HT1080 (cell line): Measurements from ENCODE around the gene PRRX2. TPM values are rescaled to one million over a fixed set of nuclear protein-coding genes. Genes with fewer than 3 reads are reported as not detected.
A peak's percentile ranks its signal among the peaks of the same experiment; 100 is the strongest.
"Not testable (repeated sequence)": the region's sequence is repeated elsewhere in the genome, so short reads cannot be mapped to it uniquely, and the experiment has no call there.

Experiments used
- DNase-seq: peaks from one replicate; pipeline ENCODE4 v3.0.0-alpha.2; 2015; ENCODE audit warnings: low read depth
- total RNA-seq: library from RNA; depleted of rRNA; stranded (reverse); fragments of >200 nt; shearing (Covaris generic); gene quantifications from 2 replicates; pipeline ENCODE4 v1.2.3, GENCODE V29; 2014

PRRX2 gene
- total RNA-seq, 1 experiment from 2014 or later, result not detected

DNA sequence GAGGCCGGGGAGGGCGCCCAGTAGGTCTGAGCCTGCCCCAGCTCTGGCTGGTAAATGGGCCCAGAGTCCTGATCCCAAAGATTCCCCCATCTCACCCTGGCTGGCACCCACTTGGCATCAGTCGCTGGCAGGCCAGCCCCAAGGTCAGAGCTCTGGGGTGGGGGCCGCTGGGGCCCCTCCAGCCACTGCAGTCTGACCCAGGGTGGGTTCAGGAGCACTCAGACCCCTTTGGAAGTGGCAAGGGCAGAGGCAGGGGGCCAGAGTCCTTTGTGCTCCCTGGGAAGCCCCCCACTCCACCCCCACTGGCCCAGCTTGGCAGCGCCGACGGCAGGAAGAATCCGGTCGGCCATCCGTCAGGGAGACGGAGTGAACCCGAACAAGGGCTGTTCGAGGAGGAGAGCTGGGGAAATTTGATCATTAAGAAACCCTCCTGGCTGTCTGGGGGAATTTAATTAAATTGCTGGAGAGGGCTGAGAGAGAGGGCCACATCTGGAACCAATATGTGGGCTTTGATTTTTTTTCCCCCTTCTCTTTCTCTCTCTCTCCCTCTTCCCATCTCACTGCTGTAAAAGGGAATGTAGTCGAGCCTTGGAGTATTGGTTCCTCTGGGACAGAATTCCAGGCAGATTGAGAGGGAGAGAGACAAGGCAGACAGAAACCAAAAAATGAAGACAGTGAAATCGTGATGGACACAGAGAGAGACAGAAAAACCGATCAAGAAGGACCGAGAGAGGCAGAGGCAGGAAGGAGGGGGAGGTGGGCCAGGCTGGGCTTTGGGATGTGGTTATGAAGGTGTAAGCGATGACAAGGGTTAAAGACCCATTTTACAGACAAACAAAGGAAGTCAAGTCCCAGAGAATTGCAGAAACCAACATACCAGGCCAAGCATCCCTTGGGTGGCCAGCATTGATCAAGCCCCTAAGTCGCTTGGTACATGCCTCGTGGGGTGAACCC, 15.4 kb upstream of the PRRX2 start:
- no peak for DNase-seq

DNA sequence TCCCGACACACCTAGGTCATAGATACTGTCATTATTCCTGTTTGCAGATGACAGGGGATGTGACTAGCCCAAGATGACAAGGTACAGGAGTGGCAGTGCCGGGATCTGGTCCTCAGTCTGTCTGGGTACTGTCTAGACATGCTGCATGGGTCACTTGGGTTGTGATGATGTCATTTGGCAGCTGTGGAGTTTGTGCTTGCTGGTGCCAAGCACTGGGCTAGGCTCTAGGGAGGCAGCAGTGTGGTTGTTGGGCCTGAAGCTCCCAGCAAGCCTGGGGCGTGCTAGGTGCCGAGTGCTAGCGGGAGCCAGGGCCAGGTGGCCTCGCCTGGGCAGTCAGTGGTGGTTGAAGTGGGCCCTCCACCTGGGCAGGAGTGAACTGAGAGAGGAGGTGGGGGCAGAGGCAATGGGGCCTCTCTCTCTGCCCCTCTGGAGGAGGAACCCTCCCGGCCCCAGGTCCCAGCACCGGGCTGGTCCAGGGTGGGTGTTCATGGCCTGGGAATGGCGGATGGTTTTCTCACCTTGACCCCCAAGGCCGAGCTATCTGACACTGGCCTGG, 14.7 kb upstream of the PRRX2 start:
- no peak for DNase-seq

- DNase-seq, result no peak
Observed at GRCh38 chr9:129653823-129654553, 11.5 kb upstream of the PRRX2 start.

- DNase-seq, result no peak
Observed at GRCh38 chr9:129654554-129655040, 10.8 kb upstream of the PRRX2 start.

DNA sequence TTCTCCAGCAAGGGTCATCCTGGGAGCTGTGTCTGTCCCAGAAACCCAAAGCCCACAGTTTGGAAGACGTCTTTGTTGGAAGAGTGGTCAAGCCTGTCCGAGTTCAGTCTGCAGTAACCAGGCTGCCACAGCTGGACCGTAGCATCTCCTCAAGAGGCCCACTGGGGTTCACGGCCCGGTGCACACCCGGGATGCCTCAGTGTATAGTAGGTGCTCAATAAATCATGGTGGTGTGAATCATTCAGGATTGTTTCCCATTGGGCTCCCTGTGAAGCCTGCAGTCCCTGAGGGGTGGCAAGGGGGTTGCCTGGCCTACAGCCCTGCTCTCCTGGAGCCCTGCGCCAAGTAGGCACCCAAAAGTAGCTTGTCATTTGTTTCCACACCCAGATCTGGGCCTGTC, 10.3 kb upstream of the PRRX2 start:
- no peak for DNase-seq

DNA sequence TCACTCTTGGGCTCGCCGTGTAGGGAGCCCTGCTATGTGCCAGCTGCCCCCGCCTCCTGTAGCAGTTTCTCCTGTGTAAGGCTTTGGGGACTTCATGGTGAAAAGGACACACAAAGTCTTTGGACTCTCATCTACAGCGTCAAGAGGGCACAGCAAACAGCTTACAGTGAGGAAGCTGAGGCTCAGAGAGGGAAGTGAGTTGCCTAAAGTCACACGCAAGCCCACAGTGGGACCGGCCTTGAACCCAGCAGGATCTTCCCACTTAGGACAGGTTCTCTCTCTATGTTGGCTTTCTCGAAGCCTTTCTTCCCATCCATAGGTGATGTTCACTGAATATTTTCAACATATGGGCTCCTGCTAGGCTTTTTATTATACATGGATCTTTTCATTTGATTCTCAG, 9.8 kb upstream of the PRRX2 start:
- DNase-seq, result no peak

DNA sequence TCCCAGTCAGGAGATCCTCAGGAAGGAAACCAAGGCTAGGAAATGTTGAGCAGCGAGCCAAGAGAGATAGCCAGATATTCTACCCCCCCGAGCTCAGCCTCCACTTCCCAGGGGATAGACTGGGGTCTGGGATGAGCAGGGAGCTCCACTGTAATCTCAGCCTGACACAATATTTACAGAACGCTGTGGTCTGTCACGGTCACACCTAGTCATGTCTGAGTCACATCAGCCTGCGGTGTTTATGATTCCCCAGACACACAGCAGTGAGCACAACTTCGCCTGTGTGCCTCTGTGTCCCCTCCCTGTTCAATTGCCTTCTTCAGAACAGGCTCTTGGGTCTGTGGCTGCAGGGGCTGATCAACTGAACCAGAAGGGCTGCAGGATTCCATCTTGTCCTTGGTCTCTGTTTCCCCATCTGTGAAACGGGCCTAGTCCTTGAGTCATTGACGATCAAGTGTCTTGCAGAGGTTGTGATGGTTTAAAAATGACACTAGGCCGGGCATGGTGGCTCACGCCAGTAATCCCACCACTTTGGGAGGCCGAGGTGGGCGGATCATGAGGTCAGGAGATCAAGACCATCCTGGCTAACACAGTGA, 8.6 kb upstream of the PRRX2 start:
- peak; percentile 75 for DNase-seq

GRCh38 chr9:129661029-129661428, 4.4 kb upstream of the PRRX2 start:
- no peak for DNase-seq

GRCh38 chr9:129662239-129662638, 3.2 kb upstream of the PRRX2 start:
- not testable (repeated sequence) for DNase-seq

GRCh38 chr9:129664746-129665388, 580 bp upstream of the PRRX2 start:
- no peak for DNase-seq

- no peak for DNase-seq
Observed at GRCh38 chr9:129665814-129666520, 520 bp downstream of the PRRX2 start.

DNA sequence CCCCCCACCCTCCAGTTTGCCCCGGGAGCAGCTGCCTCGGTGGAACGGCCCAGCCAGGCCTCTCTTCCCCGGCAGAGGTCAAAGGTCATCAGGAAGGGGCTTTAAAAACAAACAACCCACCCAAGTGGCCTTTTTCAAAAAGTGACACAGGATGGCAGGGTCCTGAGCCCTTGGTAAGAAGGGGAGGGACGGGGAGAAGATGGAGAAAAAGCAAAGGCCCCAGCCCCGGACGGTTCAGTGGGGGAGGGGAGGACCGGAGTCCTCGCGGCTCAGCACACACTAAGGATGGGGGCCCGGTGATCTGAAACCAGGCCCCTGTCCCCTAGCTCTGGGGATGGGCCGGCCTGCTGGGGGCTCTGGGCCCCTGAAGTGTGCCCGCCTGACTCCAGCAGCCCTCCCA, 1.1 kb downstream of the PRRX2 start:
- no peak for DNase-seq

DNA sequence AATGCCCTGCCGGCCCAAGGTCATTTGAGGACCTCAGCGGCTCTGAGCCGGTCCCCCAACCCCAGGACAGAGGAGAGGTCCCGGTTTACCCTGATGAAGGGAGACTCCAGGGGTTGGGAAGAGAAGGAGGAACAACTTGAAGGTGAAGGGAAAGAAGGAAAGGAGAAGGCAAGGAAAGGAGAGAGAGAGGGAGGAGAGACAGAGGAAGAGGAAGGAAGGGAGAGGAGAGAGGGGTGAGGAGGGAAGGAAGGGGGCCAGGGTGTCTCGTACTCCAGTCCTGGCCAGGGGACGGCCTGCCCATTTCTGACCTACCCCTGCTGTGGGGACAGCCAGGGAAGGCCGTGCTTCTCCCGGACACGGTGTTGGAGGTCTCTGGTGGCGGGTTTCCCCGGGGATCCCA, 1.9 kb downstream of the PRRX2 start:
- DNase-seq, result no peak

- DNase-seq, result no peak
Observed at GRCh38 chr9:129667850-129668249, 2.4 kb downstream of the PRRX2 start.

GRCh38 chr9:129669141-129669718, 3.8 kb downstream of the PRRX2 start:
- DNase-seq, result peak; percentile 39

GRCh38 chr9:129669946-129670345, 4.5 kb downstream of the PRRX2 start:
- DNase-seq, result no peak

DNA sequence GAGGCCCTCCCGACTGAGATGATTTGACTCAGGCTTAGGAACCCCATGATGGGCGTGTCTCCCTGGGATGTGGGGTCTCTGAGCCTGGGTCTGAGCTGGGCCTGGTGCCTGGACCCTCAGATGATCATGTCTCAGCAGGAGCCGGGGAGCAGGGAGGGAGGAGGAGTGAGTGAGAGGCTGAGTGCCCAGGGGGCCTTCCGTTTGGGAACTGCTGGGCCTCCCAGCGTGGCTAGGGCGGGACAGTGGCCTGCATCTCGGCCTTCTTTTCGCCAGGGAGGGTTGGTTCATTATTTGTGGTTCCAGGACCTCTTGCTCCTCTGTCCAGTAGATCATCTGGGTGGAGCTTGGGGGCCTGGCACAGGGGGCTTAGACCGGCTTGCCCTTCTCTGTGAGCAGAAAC, 5.6 kb downstream of the PRRX2 start:
- DNase-seq, result no peak

GRCh38 chr9:129671519-129671918, 6.1 kb downstream of the PRRX2 start:
- DNase-seq, result no peak

DNA sequence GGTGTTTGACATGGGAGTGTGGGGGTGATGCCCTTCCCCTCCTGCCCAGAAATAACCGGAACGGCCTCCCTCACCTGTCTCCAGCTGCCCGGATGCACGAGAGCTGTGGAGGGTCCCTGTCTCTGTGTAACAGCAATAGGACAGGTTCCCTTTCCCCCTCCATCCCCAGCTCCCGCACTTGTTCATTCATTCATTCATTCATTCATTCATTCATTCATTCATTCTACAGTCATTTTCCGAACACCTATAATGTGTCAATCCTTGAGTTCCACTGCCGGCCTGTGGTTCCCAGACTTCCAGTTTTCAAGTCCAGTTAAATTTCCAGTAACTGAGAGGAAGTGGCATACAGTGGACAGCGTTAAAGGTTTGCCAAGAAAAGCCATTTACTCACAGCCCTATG, 7.3 kb downstream of the PRRX2 start:
- no peak for DNase-seq

DNA sequence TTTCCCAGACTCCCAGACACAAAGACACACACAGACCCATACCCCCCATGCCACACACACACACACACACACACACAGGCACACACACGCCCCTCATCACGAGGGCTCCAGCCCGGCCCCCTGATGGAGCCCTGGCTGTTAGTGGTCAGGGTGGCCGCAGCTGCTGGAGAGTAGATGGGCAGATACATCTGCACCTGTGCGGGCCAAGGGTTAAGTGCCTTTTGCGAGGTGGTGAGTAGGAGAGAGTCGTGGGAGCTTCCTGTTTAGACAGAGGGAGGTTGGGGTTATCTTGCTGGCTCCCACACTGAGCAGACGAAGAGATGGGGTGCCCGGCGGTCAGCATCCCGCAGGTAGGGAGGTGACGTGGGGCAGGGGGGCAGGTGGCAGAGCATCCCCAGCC, 8.2 kb downstream of the PRRX2 start:
- no peak for DNase-seq
